Upper lobe of left lung (tissue), 4 donors: ENCODE data around the gene SNX24.

Source experiments
- EP300 ChIP-seq, 4 donors: sonication (generic); formaldehyde crosslinking; IDR thresholded peaks; one replicate each; pipeline ENCODE4 v1.5.1; 2017; ENCODE audit warnings: antibody characterized with exemption in 4 of 4, control low read depth in 2 of 4
- POLR2A ChIP-seq, 4 donors: fragments of 450-650 bp; IDR thresholded peaks; one replicate each; pipeline ENCODE4 v1.5.1; 2016 to 2017; ENCODE audit warnings: antibody characterized with exemption in 4 of 4, mild to moderate bottlenecking in 2 of 4
- POLR2AphosphoS5 ChIP-seq, 2 donors: sonication (generic); formaldehyde crosslinking; IDR thresholded peaks; one replicate each; pipeline ENCODE4 v1.5.1; 2017; ENCODE audit warnings: antibody characterized with exemption in 2 of 2

- TF ChIP-seq POLR2A (IDR thresholded peaks at IDR 0.05) (no peak), EP300 (IDR thresholded peaks at IDR 0.05) (no peak), POLR2AphosphoS5 (IDR thresholded peaks at IDR 0.05) (no peak)
These were observed 88.5 kb downstream of the SNX24 start for GRCh38 chr5:122933956-122934355.
